Subcutaneous abdominal adipose tissue (tissue), 5 donors: ENCODE results near the gene KIAA1210.

Experiments
- H3K27ac ChIP-seq: one replicate; pipeline ENCODE4 v1.7.0; 2013; ENCODE audit warnings: low read depth, mild to moderate bottlenecking, inconsistent platforms, low read length, moderate library complexity
- H3K27me3 ChIP-seq, 5 donors: one replicate each; pipeline ENCODE4 v1.7.0; 2013; ENCODE audit warnings: low read length in 5 of 5, inconsistent platforms in 1 of 5; ENCODE audit not compliant: control insufficient read depth in 5 of 5, insufficient read depth in 4 of 5
- H3K36me3 ChIP-seq, 5 donors: one replicate each; pipeline ENCODE4 v1.7.0; 2013; ENCODE audit warnings: low read length in 5 of 5; ENCODE audit not compliant: control insufficient read depth in 5 of 5, insufficient read depth in 5 of 5
- H3K4me1 ChIP-seq, 5 donors: one replicate each; pipeline ENCODE4 v1.7.0; 2013; ENCODE audit warnings: low read length in 5 of 5, mild to moderate bottlenecking in 3 of 5, moderate library complexity in 1 of 5; ENCODE audit not compliant: control insufficient read depth in 5 of 5, insufficient read depth in 5 of 5
- H3K4me3 ChIP-seq, 5 donors: one replicate each; pipeline ENCODE4 v1.7.0; 2013; ENCODE audit warnings: low read length in 5 of 5, low read depth in 1 of 5
- H3K9ac ChIP-seq, 5 donors: one replicate each; pipeline ENCODE4 v1.7.0; 2013; ENCODE audit warnings: low read length in 5 of 5, mild to moderate bottlenecking in 4 of 5, moderate library complexity in 3 of 5
- H3K9me3 ChIP-seq, 5 donors: one replicate each; pipeline ENCODE4 v1.7.0; 2013; ENCODE audit warnings: low read length in 5 of 5; ENCODE audit not compliant: control insufficient read depth in 5 of 5
- donor health status: healthy.
- donor health status: healthy.
- donor health status: healthy.
- donor health status: healthy.
- donor health status: healthy.

KIAA1210 gene

DNA sequence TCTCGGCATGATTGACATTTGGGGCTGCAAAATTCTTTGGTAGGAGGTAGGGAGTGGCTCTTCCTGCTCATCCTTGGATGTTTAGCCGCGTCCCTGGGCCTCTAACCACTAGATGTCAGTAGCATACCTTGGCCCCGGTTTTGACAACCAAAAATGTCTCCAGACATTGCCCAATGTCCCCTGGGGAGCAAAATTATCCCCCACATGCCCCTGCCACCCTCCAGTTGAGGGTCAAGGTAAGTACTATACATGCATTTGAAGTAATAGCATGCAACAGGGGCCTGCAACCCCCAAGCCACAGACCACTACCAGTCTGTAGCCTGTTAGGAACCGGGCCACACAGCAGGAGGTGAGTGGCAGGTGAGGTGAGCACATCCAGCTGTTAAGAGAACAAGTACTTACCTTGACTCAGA lies 17.6 kb upstream of the KIAA1210 start:
- Histone ChIP-seq H3K4me3 (no peak overlapping the region), H3K27ac (no peak overlapping the region), H3K27me3 (peaks cover 0 to 16% (median 12%) of the 10 kb centered on the region in 5 donors), H3K36me3 (no peaks in the 10 kb centered on the region), H3K9me3 (no peaks in the 10 kb centered on the region), H3K4me1 (no peaks in the 10 kb centered on the region), H3K9ac (no peak overlapping the region)

DNA sequence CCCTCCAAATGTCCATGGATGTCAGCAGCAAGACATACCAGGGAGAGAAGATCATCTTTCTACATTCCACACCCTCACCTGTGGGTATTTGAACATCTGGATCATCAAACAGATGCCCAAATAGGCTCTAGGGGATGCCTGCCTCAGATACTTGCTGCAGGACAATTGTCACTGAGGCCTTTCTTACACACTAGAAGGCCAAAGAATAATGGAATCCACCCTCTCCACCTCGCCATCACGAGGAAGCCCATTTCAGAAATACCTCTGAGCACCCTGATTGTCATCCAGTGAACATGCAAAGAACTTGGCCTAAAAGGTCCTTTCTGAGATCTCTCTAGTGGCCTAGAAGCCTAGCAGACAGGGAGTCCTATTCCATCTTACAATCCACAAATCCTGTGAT lies 6.9 kb upstream of the KIAA1210 start:
- Histone ChIP-seq H3K36me3 (no peaks in the 10 kb centered on the region), H3K9me3 (no peaks in the 10 kb centered on the region), H3K4me3 (no peak overlapping the region), H3K9ac (no peak overlapping the region), H3K27ac (no peak overlapping the region), H3K27me3 (peaks cover 7 to 22% (median 17%) of the 10 kb centered on the region in 5 donors), H3K4me1 (no peaks in the 10 kb centered on the region)

GRCh38 chrX:119132961-119133360 lies 5.3 kb upstream of the KIAA1210 start:
- H3K27me3 ChIP-seq: peaks cover 7 to 19% (median 11%) of the 10 kb centered on the region in 5 donors
- no peaks in the 10 kb centered on the region for H3K36me3 ChIP-seq
- no peaks in the 10 kb centered on the region for H3K4me1 ChIP-seq
- H3K9ac ChIP-seq: no peak overlapping the region
- no peaks in the 10 kb centered on the region for H3K9me3 ChIP-seq
- no peak overlapping the region for H3K27ac ChIP-seq
- H3K4me3 ChIP-seq: no peak overlapping the region

- no peak overlapping the region for H3K9ac ChIP-seq
- H3K4me1 ChIP-seq: no peaks in the 10 kb centered on the region
- no peak overlapping the region for H3K4me3 ChIP-seq
- H3K27me3 ChIP-seq: peaks cover 6 to 16% (median 11%) of the 10 kb centered on the region in 5 donors
- no peak overlapping the region for H3K27ac ChIP-seq
- H3K36me3 ChIP-seq: no peaks in the 10 kb centered on the region
- H3K9me3 ChIP-seq: no peaks in the 10 kb centered on the region
These were observed 4.7 kb upstream of the KIAA1210 start for GRCh38 chrX:119132316-119132715.

GRCh38 chrX:119130911-119131310 lies 3.3 kb upstream of the KIAA1210 start:
- H3K9ac ChIP-seq: no peak overlapping the region
- H3K27me3 ChIP-seq: peaks cover 6 to 14% (median 10%) of the 10 kb centered on the region in 5 donors
- H3K9me3 ChIP-seq: no peaks in the 10 kb centered on the region
- no peaks in the 10 kb centered on the region for H3K4me1 ChIP-seq
- H3K4me3 ChIP-seq: no peak overlapping the region
- no peak overlapping the region for H3K27ac ChIP-seq
- H3K36me3 ChIP-seq: no peaks in the 10 kb centered on the region

DNA sequence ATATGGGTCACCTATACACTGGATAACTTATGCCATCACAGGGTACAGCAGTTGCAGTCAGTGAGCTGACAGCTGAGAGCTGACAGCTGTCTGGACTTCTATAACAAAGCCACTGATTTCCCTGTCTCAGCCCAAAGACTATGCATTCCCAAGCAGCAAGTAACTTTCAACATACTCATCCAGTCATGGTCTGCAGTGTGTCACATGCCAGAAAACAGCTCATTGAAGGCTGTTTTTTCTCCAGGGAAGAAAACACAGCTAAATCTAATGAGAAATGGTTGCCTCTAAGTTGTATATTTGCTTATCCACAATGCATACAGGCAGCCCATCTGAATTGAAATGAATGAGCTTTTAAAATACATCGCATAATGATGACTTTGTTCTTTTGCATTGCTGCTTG lies 6.3 kb downstream of the KIAA1210 start:
- Histone ChIP-seq H3K27me3 (peaks cover 0 to 15% (median 4%) of the 10 kb centered on the region in 5 donors), H3K27ac (no peak overlapping the region)

DNA sequence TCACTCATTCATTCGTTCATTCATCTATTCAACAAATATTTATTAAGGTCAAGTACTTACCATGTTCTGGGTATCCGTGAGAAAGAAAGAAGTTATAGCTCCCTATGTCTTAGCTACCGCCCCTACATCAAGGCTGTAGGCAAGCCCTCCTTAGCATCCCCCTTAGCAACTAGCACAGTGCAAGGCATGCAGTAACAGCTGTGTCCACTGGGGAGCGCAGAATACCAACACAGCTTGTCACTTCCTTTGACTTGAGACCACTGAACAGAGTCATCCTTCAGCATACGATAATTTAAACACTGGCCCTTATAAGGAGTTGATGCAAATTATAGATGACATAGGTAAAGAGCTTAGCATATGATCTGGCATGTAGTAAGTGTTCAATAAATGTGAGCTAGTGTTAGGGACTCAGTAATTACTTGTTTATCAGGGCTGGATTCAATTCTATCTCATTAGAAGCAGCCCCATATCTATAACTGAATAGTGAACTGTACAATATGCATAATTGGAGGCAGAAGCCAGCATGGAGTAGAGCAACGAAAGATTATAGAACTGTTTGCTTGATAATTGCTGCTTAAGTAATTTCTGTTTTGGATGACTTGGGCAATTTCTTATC lies 8.7 kb downstream of the KIAA1210 start:
- Histone ChIP-seq H3K4me1 (no peaks in the 10 kb centered on the region), H3K36me3 (no peaks in the 10 kb centered on the region), H3K9me3 (no peaks in the 10 kb centered on the region), H3K27me3 (peaks cover 4 to 22% (median 9%) of the 10 kb centered on the region in 5 donors), H3K27ac (no peak overlapping the region), H3K9ac (no peak overlapping the region), H3K4me3 (no peak overlapping the region)

More for the DNA sequence above, 6.3 kb downstream of the KIAA1210 start:
- Histone ChIP-seq H3K9ac (no peak overlapping the region), H3K4me3 (no peak overlapping the region), H3K9me3 (no peaks in the 10 kb centered on the region), H3K4me1 (no peaks in the 10 kb centered on the region), H3K36me3 (no peaks in the 10 kb centered on the region)

DNA sequence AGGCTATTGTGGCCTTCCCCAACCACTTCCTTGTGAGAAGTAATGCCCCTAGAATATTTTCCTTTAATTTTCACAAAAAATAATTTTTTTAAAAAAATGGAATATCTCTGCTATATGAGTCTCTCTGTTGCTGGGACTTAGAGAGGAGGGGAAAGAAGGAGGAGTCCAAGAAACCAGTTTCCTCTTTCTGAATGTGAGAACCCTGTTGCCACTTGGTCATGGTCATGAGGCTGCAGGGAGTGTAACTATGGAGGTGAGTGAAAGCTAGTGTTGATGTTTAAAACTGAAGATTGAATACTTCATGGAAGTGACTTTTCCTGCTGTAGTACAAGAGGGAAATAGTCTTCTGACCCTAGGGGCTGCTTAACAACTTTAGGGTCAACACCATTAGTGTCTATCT lies 20.4 kb downstream of the KIAA1210 start:
- no peak overlapping the region for H3K27ac ChIP-seq
- H3K27me3 ChIP-seq: peaks cover 0 to 11% (median 5%) of the 10 kb centered on the region in 5 donors
- H3K36me3 ChIP-seq: no peaks in the 10 kb centered on the region
- H3K4me3 ChIP-seq: no peak overlapping the region
- H3K4me1 ChIP-seq: no peaks in the 10 kb centered on the region
- H3K9ac ChIP-seq: no peak overlapping the region
- H3K9me3 ChIP-seq: no peaks in the 10 kb centered on the region

GRCh38 chrX:119105826-119106225 lies 21.8 kb downstream of the KIAA1210 start:
- no peak overlapping the region for H3K4me3 ChIP-seq
- H3K27me3 ChIP-seq: peaks cover 0 to 11% (median 5%) of the 10 kb centered on the region in 5 donors
- H3K27ac ChIP-seq: no peak overlapping the region
- H3K36me3 ChIP-seq: no peaks in the 10 kb centered on the region
- H3K9ac ChIP-seq: no peak overlapping the region
- no peaks in the 10 kb centered on the region for H3K9me3 ChIP-seq
- no peaks in the 10 kb centered on the region for H3K4me1 ChIP-seq

- no peaks in the 10 kb centered on the region for H3K4me1 ChIP-seq
- H3K36me3 ChIP-seq: no peaks in the 10 kb centered on the region
- H3K9ac ChIP-seq: no peak overlapping the region
- H3K9me3 ChIP-seq: no peaks in the 10 kb centered on the region
- no peak overlapping the region for H3K4me3 ChIP-seq
- peaks cover 0 to 14% (median 4%) of the 10 kb centered on the region in 5 donors for H3K27me3 ChIP-seq
- H3K27ac ChIP-seq: no peak overlapping the region
These were observed 26.4 kb downstream of the KIAA1210 start for GRCh38 chrX:119101168-119101567.
